Testis (tissue), 3 donors: ENCODE measurements around the gene KIF26B. TPM values are rescaled to one million over a fixed set of nuclear protein-coding genes. Genes with fewer than 3 reads are reported as not detected.

Source experiments
- DNase-seq: peaks from one replicate; pipeline ENCODE4 v3.0.0-alpha.2; 2019
- H3K27ac ChIP-seq, 2 donors: fragments of 200-600 bp; sonication (generic); one replicate each; pipeline ENCODE4 v1.5.1; 2019
- H3K27me3 ChIP-seq: fragments of 200-600 bp; sonication (generic); one replicate; pipeline ENCODE4 v1.5.1; 2019
- H3K36me3 ChIP-seq: fragments of 200-600 bp; sonication (generic); one replicate; pipeline ENCODE4 v1.5.1; 2017; ENCODE audit warnings: low read depth; ENCODE audit errors: missing control alignments
- H3K4me1 ChIP-seq: fragments of 200-600 bp; sonication (generic); one replicate; pipeline ENCODE4 v1.5.1; 2019
- H3K4me3 ChIP-seq, 2 donors: fragments of 200-600 bp; sonication (generic); one replicate each; pipeline ENCODE4 v1.5.1; 2017 to 2019
- H3K9me3 ChIP-seq: fragments of 200-600 bp; sonication (generic); one replicate; pipeline ENCODE4 v1.5.1; 2017
- POLR2A ChIP-seq: fragments of 450-650 bp; IDR thresholded peaks from one replicate; pipeline ENCODE4 v1.6.1; 2017; ENCODE audit warnings: antibody characterized with exemption, mild to moderate bottlenecking, moderate library complexity
- WGBS, 2 donors: methylation state at CpG; one replicate each; pipeline ENCODE4 v1.1.5; 2018; 5-methylcytosine and 5-hydroxymethylcytosine counted together
- intact Hi-C: fragments of 100-400 bp; cut with DNase I; formaldehyde crosslinking; loops from one replicate; pipeline ENCODE4 v1.15.1; 2023; ENCODE audit warnings: low total_unique reads
- polyA plus RNA-seq: library from polyadenylated mRNA; stranded (reverse); fragments of 350-450 nt; fragmentation: Illumina TruSeq; extraction: RNeasy Lipid Tissue Mini Kit (QIAGEN cat#74804); gene quantifications from one replicate; pipeline ENCODE4 v1.2.3, GENCODE V29; 2014; ENCODE audit warnings: low read depth, low replicate concordance; ENCODE audit not compliant: insufficient read depth
- total RNA-seq, 2 donors: library from RNA; depleted of rRNA; stranded (reverse); fragments of >200 nt; gene quantifications; one replicate each; pipeline ENCODE4 v1.2.3, GENCODE V29; 2016
- TF ChIP-seq, protein P1 (sequence below), 3 experiments: fragments of 450-650 bp in 2 of 3; fragments of 200-600 bp in 1 of 3; sonication (generic) in 1 of 3; IDR thresholded peaks; one replicate each; pipeline ENCODE4 v1.5.1; 2016 to 2019; ENCODE audit warnings: antibody characterized with exemption in 3 of 3, mild to moderate bottlenecking in 2 of 3, moderate library complexity in 1 of 3

KIF26B gene
- total and polyA plus RNA-seq, 3 donors from 2014 or later, result 3.0 to 4.8 (median 3.1) TPM

DNA sequence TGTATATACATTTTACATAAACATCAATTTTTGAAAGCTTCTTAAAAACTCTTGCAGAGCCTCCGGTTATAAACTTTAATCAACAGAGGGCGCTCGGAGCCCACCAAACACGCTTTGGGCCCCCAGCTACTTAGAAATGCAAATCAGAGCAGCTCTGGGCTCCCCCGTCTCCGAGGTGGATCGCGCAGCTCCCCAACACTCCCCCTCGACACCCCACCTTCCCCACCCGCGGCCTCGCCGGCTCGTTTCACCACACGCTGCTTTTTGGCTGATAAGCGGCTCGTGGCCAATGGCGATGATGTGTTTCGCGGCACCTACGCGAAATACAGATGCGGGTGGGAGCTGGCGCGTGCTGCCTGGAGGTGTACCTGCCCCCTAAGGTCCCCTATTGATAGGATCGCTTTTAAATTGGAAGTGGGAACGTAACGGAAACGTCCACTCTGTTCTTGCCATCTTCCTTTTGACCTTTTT, 1.7 kb upstream of the KIF26B start:
- H3K27ac ChIP-seq, result no peak overlapping the region
- H3K9me3 ChIP-seq, result no peaks in the 10 kb centered on the region
- H3K4me3 ChIP-seq, result peak overlapping the region; percentile 42 to 64
- DNase-seq, result peak; percentile 79
- TF ChIP-seq POLR2A, result no peak
- TF ChIP-seq, protein P1, sequence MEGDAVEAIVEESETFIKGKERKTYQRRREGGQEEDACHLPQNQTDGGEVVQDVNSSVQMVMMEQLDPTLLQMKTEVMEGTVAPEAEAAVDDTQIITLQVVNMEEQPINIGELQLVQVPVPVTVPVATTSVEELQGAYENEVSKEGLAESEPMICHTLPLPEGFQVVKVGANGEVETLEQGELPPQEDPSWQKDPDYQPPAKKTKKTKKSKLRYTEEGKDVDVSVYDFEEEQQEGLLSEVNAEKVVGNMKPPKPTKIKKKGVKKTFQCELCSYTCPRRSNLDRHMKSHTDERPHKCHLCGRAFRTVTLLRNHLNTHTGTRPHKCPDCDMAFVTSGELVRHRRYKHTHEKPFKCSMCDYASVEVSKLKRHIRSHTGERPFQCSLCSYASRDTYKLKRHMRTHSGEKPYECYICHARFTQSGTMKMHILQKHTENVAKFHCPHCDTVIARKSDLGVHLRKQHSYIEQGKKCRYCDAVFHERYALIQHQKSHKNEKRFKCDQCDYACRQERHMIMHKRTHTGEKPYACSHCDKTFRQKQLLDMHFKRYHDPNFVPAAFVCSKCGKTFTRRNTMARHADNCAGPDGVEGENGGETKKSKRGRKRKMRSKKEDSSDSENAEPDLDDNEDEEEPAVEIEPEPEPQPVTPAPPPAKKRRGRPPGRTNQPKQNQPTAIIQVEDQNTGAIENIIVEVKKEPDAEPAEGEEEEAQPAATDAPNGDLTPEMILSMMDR (IDR thresholded peaks at IDR 0.05), result peak; percentile 24 to 66 (median 43)
- intact Hi-C loops, result loop anchor here (10.0 kb wide), 2 partner anchors 852 to 1342 kb away; no protein-coding TSS in a partner anchor
- no peaks in the 10 kb centered on the region for H3K27me3 ChIP-seq
- H3K36me3 ChIP-seq, result no peaks in the 10 kb centered on the region
- H3K4me1 ChIP-seq, result peaks cover 8% of the 10 kb centered on the region
- WGBS, 2 donors, result 1% methylated on average over 29 of the region's 29 CpGs

DNA sequence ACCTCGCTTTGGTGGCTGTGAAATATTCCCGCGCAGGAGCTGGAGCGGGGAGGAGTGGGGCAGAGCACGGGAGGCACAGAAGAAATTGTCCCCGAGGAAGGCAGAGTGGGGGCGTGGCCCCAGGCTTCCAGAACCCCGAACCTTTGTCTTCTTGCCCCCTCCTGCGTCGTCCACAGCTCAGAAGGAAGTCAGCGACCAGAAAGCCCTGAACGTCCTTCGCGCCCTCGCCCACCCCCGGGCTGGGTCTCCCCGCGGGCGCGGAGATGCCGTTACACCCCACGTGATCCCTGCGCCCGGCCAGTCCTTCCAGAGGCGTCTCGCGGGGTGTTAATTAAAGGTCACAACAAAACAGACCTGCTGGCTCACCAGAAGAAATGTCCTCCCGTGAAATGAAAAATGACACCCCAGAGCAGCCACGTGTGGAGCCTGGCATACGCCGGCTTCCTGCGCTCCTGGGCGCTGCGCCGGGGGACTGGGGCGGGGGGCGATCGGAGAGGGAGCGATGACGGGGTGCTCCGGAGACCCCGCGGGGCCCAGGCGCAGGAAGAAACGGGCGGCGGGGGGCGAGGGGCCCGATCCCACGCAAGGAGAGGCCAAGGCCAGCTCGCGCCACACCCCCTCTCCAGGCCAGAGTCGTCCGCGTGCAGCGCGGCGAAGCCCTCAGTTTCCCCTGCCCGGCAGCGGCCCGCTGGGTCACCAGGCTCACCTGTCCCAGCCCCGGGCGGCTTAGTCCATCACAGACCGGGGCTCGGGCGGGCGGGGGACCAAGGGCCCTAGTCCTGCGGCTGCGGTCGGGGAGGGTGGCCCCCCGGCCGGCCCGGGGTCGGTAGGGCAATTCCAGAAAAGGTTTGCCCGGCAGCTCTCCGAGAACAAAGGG, 995 bp upstream of the KIF26B start:
- Histone ChIP-seq H3K27ac (no peak overlapping the region), H3K36me3 (no peaks in the 10 kb centered on the region), H3K4me1 (peaks cover 8% of the 10 kb centered on the region), H3K4me3 (peak overlapping the region; percentile 42 to 64), H3K9me3 (no peaks in the 10 kb centered on the region), H3K27me3 (no peaks in the 10 kb centered on the region)
- peak; percentile 20 for DNase-seq
- intact Hi-C loops, result loop anchor here (10.0 kb wide), 2 partner anchors 851 to 1341 kb away; no protein-coding TSS in a partner anchor
- WGBS, 2 donors, result 0 to 1% methylated on average over 22 to 73 of the region's 76 CpGs
- TF ChIP-seq POLR2A, result no peak
- TF ChIP-seq, protein P1 (IDR thresholded peaks at IDR 0.05), result no peak

DNA sequence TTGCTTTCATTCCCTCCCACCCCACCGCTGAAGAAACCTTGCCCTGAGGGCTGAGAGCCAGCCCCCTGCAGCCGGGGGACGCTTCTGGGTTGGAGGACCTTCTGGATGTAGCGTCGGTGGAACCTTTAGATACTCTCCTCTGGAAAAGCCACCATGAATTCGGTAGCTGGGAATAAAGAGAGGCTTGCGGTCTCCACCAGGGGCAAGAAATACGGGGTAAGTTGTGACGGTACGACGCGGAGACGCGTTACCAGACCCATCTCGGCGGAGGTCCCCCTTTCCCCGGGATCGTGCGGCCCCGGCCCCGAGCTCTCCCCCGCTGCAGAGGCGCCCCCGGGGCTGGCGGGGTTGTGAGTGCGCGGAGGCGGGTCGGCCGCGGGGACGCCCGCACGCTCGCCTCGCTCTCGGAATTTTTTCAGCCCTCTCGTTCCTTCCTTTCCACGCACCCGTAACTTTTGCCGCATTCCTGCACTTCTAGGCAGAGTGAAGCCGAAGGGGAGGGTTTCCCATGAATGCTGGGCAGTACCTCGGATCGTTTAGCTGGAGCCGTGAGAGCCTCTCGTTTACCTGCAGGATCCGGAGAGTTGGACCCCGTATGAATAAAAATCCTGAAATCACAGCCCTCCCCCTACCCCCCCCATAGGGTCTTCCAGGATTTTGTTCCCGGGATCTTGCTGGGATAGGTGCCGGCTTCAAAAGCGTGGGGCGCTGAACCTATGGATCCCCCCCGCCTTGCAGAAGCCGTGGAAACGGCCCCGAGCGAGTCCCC, 671 bp downstream of the KIF26B start:
- intact Hi-C loops, result loop anchor here (10.0 kb wide), 2 partner anchors 849 to 1339 kb away; no protein-coding TSS in a partner anchor
- H3K4me1 ChIP-seq, result peaks cover 8% of the 10 kb centered on the region
- no peak for TF ChIP-seq POLR2A
- TF ChIP-seq, protein P1 (IDR thresholded peaks at IDR 0.05), result no peak
- WGBS, 2 donors, result 1% methylated on average over 23 to 55 of the region's 57 CpGs
- H3K27me3 ChIP-seq, result no peaks in the 10 kb centered on the region
- DNase-seq, result no peak
- no peaks in the 10 kb centered on the region for H3K36me3 ChIP-seq
- no peak overlapping the region for H3K27ac ChIP-seq
- H3K9me3 ChIP-seq, result no peaks in the 10 kb centered on the region
- H3K4me3 ChIP-seq, result peak overlapping the region; percentile 42 to 64

DNA sequence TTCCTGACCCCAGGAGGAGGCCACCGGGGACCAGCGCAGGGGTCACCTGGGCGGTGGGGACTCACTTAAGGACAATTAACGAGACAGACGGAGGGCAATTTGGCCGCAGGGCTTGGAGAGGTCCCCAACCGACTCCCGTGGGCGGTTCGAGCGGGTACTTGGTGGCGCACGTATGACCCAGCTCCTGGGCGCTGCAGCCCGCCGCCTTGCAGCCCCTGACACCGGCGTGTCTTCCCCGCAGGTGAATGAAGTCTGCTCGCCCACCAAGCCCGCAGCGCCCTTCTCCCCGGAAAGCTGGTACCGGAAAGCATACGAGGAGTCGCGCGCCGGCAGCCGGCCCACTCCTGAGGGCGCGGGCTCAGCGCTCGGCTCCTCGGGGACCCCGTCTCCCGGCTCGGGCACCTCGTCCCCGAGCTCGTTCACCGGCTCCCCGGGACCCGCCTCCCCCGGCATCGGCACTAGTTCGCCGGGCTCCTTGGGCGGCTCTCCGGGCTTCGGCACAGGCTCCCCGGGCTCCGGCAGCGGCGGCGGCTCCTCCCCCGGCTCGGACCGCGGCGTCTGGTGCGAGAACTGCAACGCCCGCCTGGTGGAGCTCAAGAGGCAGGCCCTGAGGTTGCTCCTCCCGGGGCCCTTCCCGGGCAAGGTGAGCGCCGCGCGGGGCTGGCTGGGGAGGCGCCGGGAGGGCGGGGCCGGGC, 1.4 kb downstream of the KIF26B start:
- Histone ChIP-seq H3K4me3 (peak overlapping the region; percentile 42 to 64), H3K36me3 (no peaks in the 10 kb centered on the region), H3K27me3 (no peaks in the 10 kb centered on the region), H3K4me1 (peaks cover 8% of the 10 kb centered on the region), H3K27ac (no peak overlapping the region), H3K9me3 (no peaks in the 10 kb centered on the region)
- TF ChIP-seq POLR2A, result no peak
- TF ChIP-seq, protein P1 (IDR thresholded peaks at IDR 0.05), result peak; percentile 39 to 76 (median 63)
- intact Hi-C loops, result loop anchor here (10.0 kb wide), 2 partner anchors 849 to 1339 kb away; no protein-coding TSS in a partner anchor
- 0% methylated on average over 30 of the region's 74 CpGs; no CpG with 5 or more reads in 1 of the 2 donors for WGBS, 2 donors
- peak; percentile 88 for DNase-seq
